A549 (cell line): Measurements from ENCODE around the gene CXCR2. TPM values are rescaled to one million over a fixed set of nuclear protein-coding genes. Genes with fewer than 3 reads are reported as not detected.

ENCODE experiments used
- ATAC-seq, 2 experiments: fragments of 200-7000 bp in 1 of 2; fragments of >200 bp in 1 of 2; cut with Nextera tagmentation in 1 of 2; cut with Tn5 transposase in 1 of 2; 3 replicates each; pipeline versions ENCODE4 v1.8.0 to v1.9.1; 2018 to 2020; ENCODE audit warnings: mild to moderate bottlenecking in 1 of 2, moderate library complexity in 1 of 2
- CTCF ChIA-PET: fragments of 300-600 bp; sonication (Branson Sonifier 250); formaldehyde crosslinking; extraction: SDS; loops from one replicate; lab custom pipeline; 2021; ENCODE audit warnings: antibody characterized with exemption, inconsistent platforms; lab: Yijun Ruan, JAX
- POLR2A ChIA-PET: fragments of 350-600 bp; formaldehyde crosslinking; extraction: SDS; loops from one replicate; lab custom pipeline; 2021; ENCODE audit warnings: antibody characterized with exemption, inconsistent platforms; lab: Yijun Ruan, JAX
- DNase-seq, 2 experiments: peaks; one replicate each; pipeline versions ENCODE4 v3.0.0 to v3.0.0-alpha.2; 2011 to 2016; ENCODE audit warnings: low read depth in 1 of 2, low spot score in 1 of 2
- FAIRE-seq: peaks from 2 replicates; lab custom pipeline; 2011; peaks lifted over from hg19 to GRCh38; lab: Jason Lieb, UNC
- H3K27ac ChIP-seq, 2 experiments: fragments of >200 bp; sonication (Bioruptor Twin); formaldehyde crosslinking; 3 replicates each; pipeline ENCODE4 v1.5.1; 2016 to 2017
- H3K4me1 ChIP-seq: fragments of >200 bp; sonication (Bioruptor Twin); formaldehyde crosslinking; 3 replicates; pipeline ENCODE4 v1.6.1; 2016
- H3K4me2 ChIP-seq: fragments of >200 bp; sonication (Bioruptor Twin); formaldehyde crosslinking; 3 replicates; pipeline ENCODE4 v1.6.1; 2016
- H3K4me3 ChIP-seq: fragments of >200 bp; sonication (Bioruptor Twin); formaldehyde crosslinking; 3 replicates; pipeline ENCODE4 v1.5.1; 2016
- H3K9me3 ChIP-seq: fragments of >200 bp; sonication (Bioruptor Twin); formaldehyde crosslinking; 3 replicates; pipeline ENCODE4 v1.6.1; 2016
- BCL3 ChIP-seq: fragments of >200 bp; sonication (Bioruptor Twin); formaldehyde crosslinking; IDR thresholded peaks from 3 replicates; pipeline ENCODE4 v1.6.1; 2016
- CBX2 ChIP-seq: fragments of 200-600 bp; sonication (generic); IDR thresholded peaks from 2 replicates; pipeline ENCODE4 v1.6.1; 2016; ENCODE audit warnings: low read depth, mild to moderate bottlenecking, borderline replicate concordance
- CBX8 ChIP-seq: fragments of 200-600 bp; sonication (generic); IDR thresholded peaks from 2 replicates; pipeline ENCODE4 v1.6.1; 2016
- E2F6 ChIP-seq: IDR thresholded peaks from 2 replicates; pipeline ENCODE4 v1.6.1; 2012; ENCODE audit warnings: low read depth, borderline replicate concordance
- EHMT2 ChIP-seq: fragments of 200-600 bp; sonication (generic); IDR thresholded peaks from 2 replicates; pipeline ENCODE4 v1.6.1; 2016; ENCODE audit warnings: antibody characterized with exemption, low read depth, mild to moderate bottlenecking, moderate library complexity
- EP300 ChIP-seq, 2 experiments: fragments of >200 bp; sonication (Bioruptor Twin); formaldehyde crosslinking; IDR thresholded peaks; 2 replicates in 1 of 2; 3 replicates in 1 of 2; pipeline ENCODE4 v1.6.1; 2016 to 2017
- FOXS1 ChIP-seq: fragments of 250-450 bp; sonication (Bioruptor Pico); IDR thresholded peaks from 2 replicates; pipeline ENCODE4 v1.5.0; 2020; ENCODE audit warnings: mild to moderate bottlenecking, moderate library complexity
- GATA3 ChIP-seq: IDR thresholded peaks from 2 replicates; pipeline ENCODE4 v1.6.1; 2012; ENCODE audit warnings: borderline replicate concordance
- HDAC2 ChIP-seq: fragments of 200-600 bp; sonication (generic); IDR thresholded peaks from 2 replicates; pipeline ENCODE4 v1.6.1; 2016
- HEYL ChIP-seq: fragments of 250-450 bp; sonication (Bioruptor Pico); IDR thresholded peaks from 2 replicates; pipeline ENCODE4 v1.8.0; 2021; ENCODE audit warnings: mild to moderate bottlenecking, moderate library complexity
- JUNB ChIP-seq: fragments of >200 bp; sonication (Bioruptor Twin); formaldehyde crosslinking; IDR thresholded peaks from 2 replicates; pipeline ENCODE4 v1.6.1; 2016
- KDM1A ChIP-seq: fragments of 200-600 bp; sonication (generic); IDR thresholded peaks from 2 replicates; pipeline ENCODE4 v1.6.1; 2016; ENCODE audit warnings: low read depth, mild to moderate bottlenecking
- KDM5A ChIP-seq: fragments of 200-600 bp; sonication (generic); IDR thresholded peaks from 2 replicates; pipeline ENCODE4 v1.6.1; 2016; ENCODE audit warnings: antibody characterized with exemption, mild to moderate bottlenecking
- MAZ ChIP-seq: fragments of 150-350 bp; IDR thresholded peaks from 2 replicates; pipeline ENCODE4 v1.6.1; 2014; ENCODE audit warnings: antibody characterized with exemption, low read depth, low read length, borderline replicate concordance
- PBX3 ChIP-seq: IDR thresholded peaks from 2 replicates; pipeline ENCODE4 v1.6.1; 2012
- POLR2A ChIP-seq: IDR thresholded peaks from 2 replicates; pipeline ENCODE4 v1.6.1; 2012; ENCODE audit warnings: mild to moderate bottlenecking, low read length
- POLR2AphosphoS2 ChIP-seq: conservative IDR thresholded peaks from 2 replicates; pipeline ENCODE4 v1.6.1; 2012; ENCODE audit warnings: low read length, improper control_type of control experiment, inconsistent platforms
- RAD21 ChIP-seq, 2 experiments: fragments of >200 bp in 1 of 2; sonication (Bioruptor Twin) in 1 of 2; formaldehyde crosslinking in 1 of 2; IDR thresholded peaks in 1 of 2; conservative IDR thresholded peaks in 1 of 2; 2 replicates in 1 of 2; 3 replicates in 1 of 2; pipeline ENCODE4 v1.6.1; 2012 to 2018; ENCODE audit warnings: inconsistent platforms in 1 of 2
- RARB ChIP-seq: fragments of 250-450 bp; sonication (Bioruptor Pico); IDR thresholded peaks from 2 replicates; pipeline ENCODE4 v1.8.0; 2021; ENCODE audit warnings: mild to moderate bottlenecking, moderate library complexity
- REST ChIP-seq: fragments of 200-600 bp; sonication (generic); IDR thresholded peaks from 2 replicates; pipeline ENCODE4 v1.6.1; 2016; ENCODE audit warnings: antibody characterized with exemption, mild to moderate bottlenecking, moderate library complexity
- SREBF2 ChIP-seq: fragments of 450-650 bp; IDR thresholded peaks from 2 replicates; pipeline ENCODE4 v1.6.1; 2014; ENCODE audit warnings: mild to moderate bottlenecking, moderate library complexity
- ZFP36 ChIP-seq: fragments of 450-650 bp; IDR thresholded peaks from 2 replicates; pipeline ENCODE4 v1.6.1; 2014; ENCODE audit warnings: borderline replicate concordance; ENCODE audit not compliant: partially characterized antibody
- ZNF302 ChIP-seq: fragments of 250-450 bp; sonication (Bioruptor Pico); IDR thresholded peaks from 2 replicates; pipeline ENCODE4 v1.9.0; 2021; ENCODE audit warnings: inconsistent platforms, mild to moderate bottlenecking, moderate library complexity
- ZSCAN20 ChIP-seq: fragments of 250-450 bp; sonication (Bioruptor Pico); IDR thresholded peaks from 2 replicates; pipeline ENCODE4 v1.8.0; 2022; ENCODE audit warnings: mild to moderate bottlenecking, moderate library complexity
- WGBS: methylation state at CpG from one replicate; pipeline ENCODE4 v1.1.6; 2017; ENCODE audit errors: missing lambda C conversion rate; 5-methylcytosine and 5-hydroxymethylcytosine counted together
- polyA plus RNA-seq, 4 experiments: library from polyadenylated mRNA; depleted of rRNA in 3 of 4; stranded (reverse); fragments of >200 nt; fragmentation: RNase III in 1 of 4; extraction: RNeasy Plus Mini Kit Qiagen cat#74134 plus additional on column Dnase treatment in 1 of 4; gene quantifications; 2 replicates in 3 of 4; 3 replicates in 1 of 4; pipeline ENCODE4 v1.2.3, GENCODE V29; 2011 to 2017

The CXCR2 gene
- polyA plus RNA-seq, 2 of the 4 experiments (the other 2 are of a cell fraction), result 0.08 TPM; not detected in 1

- ChIA-PET CTCF (no interaction called here), POLR2A (no interaction called here)
- Histone ChIP-seq H3K9me3 (no peaks in the 10 kb centered on the region), H3K27ac (no peak overlapping the region), H3K4me2 (no peak overlapping the region), H3K4me1 (no peaks in the 10 kb centered on the region), H3K4me3 (no peak overlapping the region)
- no peak for DNase-seq
- no peak for FAIRE-seq
- ATAC-seq, result no peak
- 0% methylated on average over 1 of the region's 1 CpG for WGBS
- TF ChIP-seq RAD21 (conservative IDR thresholded peaks at IDR 0.05 in 1 of 2, IDR thresholded peaks at IDR 0.05 in 1 of 2), result no peak
- TF ChIP-seq POLR2AphosphoS2, result no peak
- TF ChIP-seq CBX8, result no peak
These were observed 26.9 kb downstream of the CXCR2 start for GRCh38 chr2:218152777-218153176.

- TF ChIP-seq HDAC2 (no peak), HEYL (CRISPR knock-in tag) (no peak), CBX2 (no peak)
- Histone ChIP-seq H3K27ac (no peak overlapping the region), H3K4me2 (no peak overlapping the region), H3K4me1 (no peaks in the 10 kb centered on the region), H3K4me3 (no peak overlapping the region), H3K9me3 (no peaks in the 10 kb centered on the region)
- ATAC-seq, result no peak
- WGBS, result 54% methylated on average over 7 of the region's 7 CpGs
- FAIRE-seq, result no peak
- POLR2A ChIA-PET, result no interaction called here
- CTCF ChIA-PET, result no interaction called here
- DNase-seq, result no peak
These were observed 30.2 kb downstream of the CXCR2 start for GRCh38 chr2:218155953-218156479.

GRCh38 chr2:218161644-218162043 is 35.8 kb downstream of the CXCR2 start:
- Histone ChIP-seq H3K4me2 (no peak overlapping the region), H3K27ac (no peak overlapping the region), H3K9me3 (no peaks in the 10 kb centered on the region), H3K4me3 (no peak overlapping the region), H3K4me1 (no peaks in the 10 kb centered on the region)
- no peak for DNase-seq
- WGBS, result 41% methylated on average over 2 of the region's 2 CpGs
- no peak for FAIRE-seq
- no peak; a peak in 1 of 6 replicates for ATAC-seq
- POLR2A ChIA-PET, result no interaction called here
- CTCF ChIA-PET, result no interaction called here
- TF ChIP-seq POLR2A (no peak), BCL3 (no peak), ZNF302 (no peak), PBX3 (no peak), CBX8 (no peak), SREBF2 (no peak), GATA3 (no peak), RARB (no peak), ZFP36 (no peak), EP300 (IDR thresholded peaks at IDR 0.05) (no peak), EHMT2 (no peak)

GRCh38 chr2:218162814-218163213 is 37.0 kb downstream of the CXCR2 start:
- Histone ChIP-seq H3K9me3 (no peaks in the 10 kb centered on the region), H3K4me2 (no peak overlapping the region), H3K4me1 (no peaks in the 10 kb centered on the region), H3K4me3 (no peak overlapping the region), H3K27ac (no peak overlapping the region)
- ATAC-seq, result no peak
- POLR2A ChIA-PET, result no interaction called here
- 46% methylated on average over 1 of the region's 1 CpG for WGBS
- FAIRE-seq, result no peak
- DNase-seq, result no peak
- CTCF ChIA-PET, result interaction anchor here (1.0 kb wide), 1 partner anchor 11 kb away, joined by 3 read pairs; no protein-coding TSS in a partner anchor
- no peak for TF ChIP-seq KDM5A
- TF ChIP-seq ZSCAN20 (CRISPR knock-in tag), result no peak
- no peak for TF ChIP-seq MAZ
- TF ChIP-seq EP300 (IDR thresholded peaks at IDR 0.05), result no peak
- no peak for TF ChIP-seq JUNB
- TF ChIP-seq KDM1A, result no peak
- TF ChIP-seq PBX3, result no peak
- TF ChIP-seq REST, result no peak
- no peak for TF ChIP-seq E2F6
- no peak for TF ChIP-seq FOXS1 (CRISPR knock-in tag)
